GM21423 (cell line): ENCODE results near the gene DSP.

Experiments
- ATAC-seq: cut with Tn5 transposase; IDR thresholded peaks from one replicate; pipeline ENCODE4 v1.9.1; 2021; ENCODE audit warnings: mild to moderate bottlenecking, moderate library complexity; ENCODE audit not compliant: unreplicated experiment

The DSP gene

DNA sequence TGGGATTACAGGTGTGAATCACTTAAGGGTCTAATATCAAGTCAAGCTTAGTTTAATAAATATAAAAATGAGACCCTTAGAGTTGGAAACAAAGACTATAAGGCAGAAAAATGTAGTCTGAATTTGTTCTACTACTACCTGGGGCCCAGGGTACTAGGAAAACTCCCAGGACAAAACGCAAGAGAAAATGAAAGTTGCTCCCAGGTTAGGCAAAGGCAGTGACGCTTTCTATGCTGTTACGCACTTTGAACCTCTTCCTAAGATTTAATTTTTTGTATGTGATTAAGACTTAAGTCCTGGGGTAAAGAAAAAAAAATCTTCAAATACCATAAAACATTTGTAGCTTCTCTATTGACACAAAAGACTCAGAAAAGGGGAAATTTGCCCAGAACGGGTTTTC, 17.3 kb downstream of the DSP start:
- no peak for ATAC-seq

DNA sequence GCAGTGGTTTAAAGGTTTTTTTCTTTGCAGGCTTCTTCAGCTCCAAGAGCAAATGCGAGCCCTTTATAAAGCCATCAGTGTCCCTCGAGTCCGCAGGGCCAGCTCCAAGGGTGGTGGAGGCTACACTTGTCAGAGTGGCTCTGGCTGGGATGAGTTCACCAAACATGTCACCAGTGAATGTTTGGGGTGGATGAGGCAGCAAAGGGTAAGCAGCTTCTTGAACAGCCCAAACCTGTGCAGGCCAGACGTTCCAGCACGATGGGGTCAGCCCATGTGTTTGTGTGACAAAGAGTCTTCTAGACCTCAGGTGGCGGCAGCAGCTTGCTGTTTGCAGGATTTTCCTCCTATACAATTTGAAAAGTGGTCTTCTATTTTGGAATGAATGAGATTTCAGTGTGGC, 17.7 kb downstream of the DSP start:
- no peak for ATAC-seq

DNA sequence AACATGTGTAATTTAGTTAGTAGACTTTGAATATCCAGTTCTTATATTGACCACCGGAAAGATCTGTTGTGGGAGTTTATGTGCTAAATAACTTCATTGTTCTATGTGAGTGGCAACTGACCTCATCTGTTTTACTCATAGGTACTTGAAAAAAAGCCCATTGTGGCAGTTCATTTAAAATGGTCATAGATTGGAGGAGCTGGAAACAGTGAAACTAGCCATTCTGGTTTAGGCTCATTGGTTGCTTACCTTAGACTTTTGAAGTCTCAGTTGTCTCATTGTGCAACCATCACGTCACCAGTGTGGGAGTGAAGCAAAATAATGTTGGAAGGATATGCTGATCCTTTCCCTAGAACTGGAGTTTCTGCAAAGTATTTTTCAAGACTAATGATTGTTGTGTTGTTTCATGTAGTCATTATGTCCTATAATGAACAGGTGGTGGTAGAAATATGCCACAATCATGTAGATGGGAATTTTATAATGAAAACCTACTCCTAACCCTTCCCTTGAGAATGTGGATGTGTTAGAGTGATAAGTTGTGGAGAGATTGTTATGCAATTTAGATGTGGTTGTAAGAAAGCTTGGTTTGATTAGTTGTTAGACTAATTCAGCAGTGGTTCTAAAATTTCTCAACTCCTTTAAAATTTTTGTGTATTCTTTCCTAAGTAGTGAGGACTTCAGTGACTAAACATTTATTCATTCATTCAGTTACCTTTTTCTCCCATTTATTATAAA, 18.3 kb downstream of the DSP start:
- ATAC-seq: no peak

DNA sequence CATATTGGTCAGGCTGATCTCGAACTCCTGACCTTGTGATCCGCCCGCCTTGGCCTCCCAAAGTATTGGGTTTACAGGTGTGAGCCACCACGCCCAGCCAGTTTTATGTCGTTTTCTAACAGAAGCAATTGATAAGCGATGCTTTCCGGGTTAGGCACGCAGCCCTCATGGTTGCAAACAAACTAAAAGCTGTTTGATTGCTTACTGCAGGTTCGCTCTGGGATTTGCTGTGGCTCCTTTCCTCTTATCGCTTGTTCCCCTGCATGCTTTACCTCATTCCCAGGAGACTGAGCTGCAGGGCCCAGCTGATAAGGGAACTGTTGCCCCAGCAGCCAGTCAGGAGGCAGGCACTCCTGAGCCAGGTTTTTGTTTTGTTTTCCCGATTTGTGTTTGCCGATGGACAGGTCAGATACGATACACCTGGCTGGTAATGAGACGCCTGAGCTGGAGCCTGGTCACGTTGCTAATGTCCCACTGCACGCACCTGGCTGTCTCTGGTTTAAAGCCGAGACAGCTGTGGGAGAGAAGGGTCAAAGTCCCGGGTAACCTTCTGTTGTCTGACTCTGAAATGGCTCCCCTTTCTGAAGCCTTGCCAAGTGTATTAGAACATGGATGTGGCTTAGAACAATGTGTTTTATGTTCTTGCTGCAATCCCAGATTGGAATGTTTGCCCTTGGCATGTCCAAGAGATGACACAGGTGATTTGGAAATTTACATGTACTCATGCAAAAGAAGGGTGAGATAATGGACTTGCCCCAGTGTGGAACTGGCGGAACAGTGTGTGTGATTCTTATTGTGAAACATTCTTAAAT, 19.9 kb downstream of the DSP start:
- no peak for ATAC-seq

DNA sequence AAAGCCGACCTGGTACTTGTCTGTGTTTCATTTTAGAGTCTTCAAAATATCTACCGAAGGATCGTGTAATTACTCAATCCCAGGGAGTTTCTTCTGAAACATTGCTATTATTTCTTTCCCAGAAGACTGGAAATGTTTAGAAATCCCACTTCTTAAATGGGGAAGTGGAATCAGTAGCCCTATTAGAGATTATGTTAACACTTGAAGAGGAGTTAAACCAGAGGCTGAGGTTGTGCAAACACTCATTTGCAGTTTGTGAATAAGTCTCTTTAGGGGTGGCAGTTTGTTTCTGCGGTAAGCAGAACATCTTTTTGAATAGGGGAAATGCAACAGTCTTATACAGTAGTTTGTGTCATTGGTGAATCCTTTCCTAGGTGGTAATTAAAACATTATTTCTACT, 21.3 kb downstream of the DSP start:
- no peak for ATAC-seq

DNA sequence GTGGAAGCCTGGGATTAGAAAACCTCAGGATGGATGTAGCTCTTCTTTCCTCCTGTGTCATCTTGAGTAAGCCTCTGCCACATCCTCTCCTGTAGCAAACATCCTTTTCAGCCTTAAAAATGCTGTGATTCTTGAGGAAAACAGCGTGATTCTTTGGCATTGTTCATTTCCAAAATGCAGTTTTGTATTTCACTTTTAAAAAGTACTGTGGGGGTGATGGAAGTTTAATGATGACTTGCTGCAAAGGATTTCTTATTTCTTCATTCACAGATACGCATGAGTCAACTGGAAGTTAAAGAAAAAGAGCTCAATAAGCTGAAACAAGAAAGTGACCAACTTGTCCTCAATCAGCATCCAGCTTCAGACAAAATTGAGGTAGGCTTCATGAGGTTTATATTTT, 24.6 kb downstream of the DSP start:
- ATAC-seq: no peak

DNA sequence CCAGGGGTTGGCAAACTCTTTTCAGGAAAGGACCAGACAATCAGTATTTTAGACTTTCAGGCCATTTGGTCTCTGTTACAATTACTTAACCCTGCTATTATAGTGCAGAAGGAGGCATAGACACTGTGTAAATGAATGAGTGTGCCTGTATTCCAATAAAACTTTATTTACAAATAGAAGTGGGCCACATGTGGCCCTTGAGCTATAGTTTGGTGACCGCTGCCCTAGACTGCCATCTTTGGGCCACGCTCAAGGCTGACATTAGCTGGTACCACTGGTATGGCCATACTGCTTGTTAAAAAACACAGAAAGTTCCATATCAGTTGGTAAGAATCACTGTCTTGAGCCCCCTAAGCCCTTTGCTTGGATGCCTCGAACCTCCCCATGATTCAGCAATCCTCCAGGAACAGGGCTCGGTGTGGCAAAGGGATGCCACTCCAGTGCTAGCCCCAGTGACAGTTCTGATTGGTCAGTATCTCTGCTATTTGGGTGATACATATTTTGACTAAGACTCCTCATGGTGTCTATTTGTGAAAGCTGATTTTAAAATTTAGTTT, 25.2 kb downstream of the DSP start:
- no peak for ATAC-seq

DNA sequence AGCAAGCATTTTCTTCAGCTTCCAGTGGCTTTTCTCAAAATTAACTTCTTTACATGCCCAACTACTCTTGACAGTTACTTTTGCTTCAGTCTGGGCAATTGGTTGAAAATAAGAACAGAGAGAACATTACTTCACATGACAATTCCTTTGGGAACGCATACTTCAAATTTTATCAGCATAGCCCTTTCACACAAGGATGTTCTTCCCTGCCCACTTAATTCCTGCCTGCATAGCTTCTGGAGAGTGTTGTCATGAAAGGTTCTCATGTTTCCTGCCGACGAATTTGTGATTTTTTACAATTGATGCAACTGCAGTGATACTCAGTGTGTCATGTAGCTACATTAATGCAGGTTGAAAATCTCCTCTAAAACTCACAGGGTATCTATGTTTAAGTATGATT, 26.6 kb downstream of the DSP start:
- no peak for ATAC-seq

DNA sequence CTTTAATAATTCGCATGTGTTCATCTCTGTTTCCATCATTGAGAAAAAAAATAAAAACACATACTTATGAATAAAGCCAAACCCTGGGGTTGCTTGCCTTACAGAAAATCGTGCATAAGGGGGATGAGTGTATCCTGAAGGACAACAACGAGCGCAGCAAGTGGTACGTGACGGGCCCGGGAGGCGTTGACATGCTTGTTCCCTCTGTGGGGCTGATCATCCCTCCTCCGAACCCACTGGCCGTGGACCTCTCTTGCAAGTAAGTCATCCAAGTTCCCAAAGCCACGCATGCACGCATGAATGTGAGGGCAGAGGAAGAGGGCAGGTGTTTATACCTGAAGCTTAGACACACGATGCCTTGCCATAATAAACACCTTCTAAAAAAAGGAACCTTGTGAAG, 27.6 kb downstream of the DSP start:
- ATAC-seq: no peak

DNA sequence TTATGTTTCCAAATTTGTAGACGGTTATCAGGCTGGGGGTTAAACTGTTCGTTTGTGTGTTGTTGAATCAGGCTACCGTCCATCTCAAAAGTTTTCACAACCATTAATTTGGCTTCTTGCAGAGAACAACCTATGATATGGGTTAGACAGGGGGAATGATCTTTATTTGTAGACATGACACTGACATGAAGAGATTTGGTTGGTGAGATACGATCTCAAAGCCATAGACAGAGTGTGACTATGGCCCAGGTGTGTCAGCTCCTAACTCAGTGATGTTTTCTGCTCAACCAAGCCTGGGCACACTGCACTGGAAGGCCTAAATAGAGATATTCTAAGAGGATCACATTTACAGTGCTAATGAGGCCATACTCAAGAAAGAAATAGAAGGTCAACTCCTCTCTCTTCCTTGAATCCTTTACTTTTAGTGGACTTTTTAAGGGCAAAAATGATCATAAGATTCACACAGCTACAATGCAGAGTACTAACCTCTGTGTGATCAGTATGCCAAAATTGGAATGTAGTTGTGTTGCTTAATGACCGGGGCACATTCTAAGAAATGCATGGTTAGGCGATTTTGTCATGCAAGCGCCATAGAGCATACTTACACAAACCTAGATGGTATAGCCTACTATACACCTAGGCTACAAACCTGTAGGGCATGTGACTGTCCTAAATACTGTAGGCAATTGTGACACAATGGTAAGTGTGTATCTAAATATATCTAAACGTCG, 30.9 kb downstream of the DSP start:
- no peak for ATAC-seq

DNA sequence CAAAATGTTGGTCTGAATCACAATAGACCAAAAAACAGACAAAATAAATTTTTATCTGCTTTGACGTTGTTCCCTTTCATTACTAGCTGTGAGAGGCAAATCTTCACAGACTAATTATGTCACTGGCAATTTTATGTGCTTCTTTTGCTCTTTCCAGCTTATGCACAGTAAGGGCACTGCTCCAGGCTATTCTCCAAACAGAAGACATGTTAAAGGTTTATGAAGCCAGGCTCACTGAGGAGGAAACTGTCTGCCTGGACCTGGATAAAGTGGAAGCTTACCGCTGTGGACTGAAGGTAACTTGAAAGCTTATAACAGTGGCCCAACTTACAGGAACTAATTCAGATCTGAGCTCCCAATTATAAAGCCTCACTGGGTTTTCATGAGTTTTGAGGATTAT, 33.0 kb downstream of the DSP start:
- no peak for ATAC-seq

DNA sequence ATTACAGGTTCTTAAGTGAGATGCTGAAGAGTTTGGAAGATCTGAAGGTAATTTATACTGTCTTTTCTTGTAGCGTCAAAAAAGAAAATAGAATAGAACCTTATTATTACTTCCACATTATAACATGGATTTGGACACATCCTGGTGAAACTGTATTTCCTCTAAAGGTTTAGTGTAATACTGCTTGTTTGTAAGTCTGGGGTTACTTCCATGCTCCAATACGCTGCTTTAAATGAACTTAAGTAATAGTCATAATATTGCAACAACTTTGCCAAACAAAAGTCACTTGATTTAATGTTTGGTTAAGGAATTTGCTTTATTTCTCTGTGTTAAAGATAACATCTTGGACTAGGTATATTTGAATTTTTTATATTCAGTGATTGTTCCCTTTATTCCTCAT, 37.0 kb downstream of the DSP start:
- no peak for ATAC-seq

DNA sequence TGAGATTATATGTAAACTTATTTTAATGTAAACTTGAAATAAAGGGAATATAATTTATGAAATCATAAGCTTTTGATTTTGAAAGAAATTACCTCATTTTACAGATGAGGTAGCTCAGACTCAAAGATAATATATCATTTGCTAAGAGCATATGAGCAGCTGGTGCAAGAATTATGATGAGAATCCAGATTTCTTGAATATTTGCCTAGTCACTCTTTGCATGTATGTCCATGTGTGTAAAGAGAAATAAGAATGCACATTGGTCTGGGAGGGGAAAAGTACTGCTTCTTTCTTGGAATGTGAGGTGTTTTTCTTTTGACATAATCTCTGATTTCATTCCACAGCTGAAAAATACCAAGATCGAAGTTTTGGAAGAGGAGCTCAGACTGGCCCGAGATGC, 37.5 kb downstream of the DSP start:
- no peak for ATAC-seq

DNA sequence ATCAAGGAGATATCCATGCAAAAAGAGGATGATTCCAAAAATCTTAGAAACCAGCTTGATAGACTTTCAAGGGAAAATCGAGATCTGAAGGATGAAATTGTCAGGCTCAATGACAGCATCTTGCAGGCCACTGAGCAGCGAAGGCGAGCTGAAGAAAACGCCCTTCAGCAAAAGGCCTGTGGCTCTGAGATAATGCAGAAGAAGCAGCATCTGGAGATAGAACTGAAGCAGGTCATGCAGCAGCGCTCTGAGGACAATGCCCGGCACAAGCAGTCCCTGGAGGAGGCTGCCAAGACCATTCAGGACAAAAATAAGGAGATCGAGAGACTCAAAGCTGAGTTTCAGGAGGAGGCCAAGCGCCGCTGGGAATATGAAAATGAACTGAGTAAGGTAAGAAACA, 38.4 kb downstream of the DSP start:
- no peak for ATAC-seq

DNA sequence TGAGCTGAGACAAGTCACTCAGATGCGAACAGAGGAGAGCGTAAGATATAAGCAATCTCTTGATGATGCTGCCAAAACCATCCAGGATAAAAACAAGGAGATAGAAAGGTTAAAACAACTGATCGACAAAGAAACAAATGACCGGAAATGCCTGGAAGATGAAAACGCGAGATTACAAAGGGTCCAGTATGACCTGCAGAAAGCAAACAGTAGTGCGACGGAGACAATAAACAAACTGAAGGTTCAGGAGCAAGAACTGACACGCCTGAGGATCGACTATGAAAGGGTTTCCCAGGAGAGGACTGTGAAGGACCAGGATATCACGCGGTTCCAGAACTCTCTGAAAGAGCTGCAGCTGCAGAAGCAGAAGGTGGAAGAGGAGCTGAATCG, 39.1 kb downstream of the DSP start:
- ATAC-seq: no peak

DNA sequence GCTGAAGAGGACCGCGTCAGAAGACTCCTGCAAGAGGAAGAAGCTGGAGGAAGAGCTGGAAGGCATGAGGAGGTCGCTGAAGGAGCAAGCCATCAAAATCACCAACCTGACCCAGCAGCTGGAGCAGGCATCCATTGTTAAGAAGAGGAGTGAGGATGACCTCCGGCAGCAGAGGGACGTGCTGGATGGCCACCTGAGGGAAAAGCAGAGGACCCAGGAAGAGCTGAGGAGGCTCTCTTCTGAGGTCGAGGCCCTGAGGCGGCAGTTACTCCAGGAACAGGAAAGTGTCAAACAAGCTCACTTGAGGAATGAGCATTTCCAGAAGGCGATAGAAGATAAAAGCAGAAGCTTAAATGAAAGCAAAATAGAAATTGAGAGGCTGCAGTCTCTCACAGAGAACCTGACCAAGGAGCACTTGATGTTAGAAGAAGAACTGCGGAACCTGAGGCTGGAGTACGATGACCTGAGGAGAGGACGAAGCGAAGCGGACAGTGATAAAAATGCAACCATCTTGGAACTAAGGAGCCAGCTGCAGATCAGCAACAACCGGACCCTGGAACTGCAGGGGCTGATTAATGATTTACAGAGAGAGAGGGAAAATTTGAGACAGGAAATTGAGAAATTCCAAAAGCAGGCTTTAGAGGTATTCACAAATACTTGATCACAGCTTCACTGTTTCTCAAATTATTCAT, 39.6 kb downstream of the DSP start:
- ATAC-seq: no peak

DNA sequence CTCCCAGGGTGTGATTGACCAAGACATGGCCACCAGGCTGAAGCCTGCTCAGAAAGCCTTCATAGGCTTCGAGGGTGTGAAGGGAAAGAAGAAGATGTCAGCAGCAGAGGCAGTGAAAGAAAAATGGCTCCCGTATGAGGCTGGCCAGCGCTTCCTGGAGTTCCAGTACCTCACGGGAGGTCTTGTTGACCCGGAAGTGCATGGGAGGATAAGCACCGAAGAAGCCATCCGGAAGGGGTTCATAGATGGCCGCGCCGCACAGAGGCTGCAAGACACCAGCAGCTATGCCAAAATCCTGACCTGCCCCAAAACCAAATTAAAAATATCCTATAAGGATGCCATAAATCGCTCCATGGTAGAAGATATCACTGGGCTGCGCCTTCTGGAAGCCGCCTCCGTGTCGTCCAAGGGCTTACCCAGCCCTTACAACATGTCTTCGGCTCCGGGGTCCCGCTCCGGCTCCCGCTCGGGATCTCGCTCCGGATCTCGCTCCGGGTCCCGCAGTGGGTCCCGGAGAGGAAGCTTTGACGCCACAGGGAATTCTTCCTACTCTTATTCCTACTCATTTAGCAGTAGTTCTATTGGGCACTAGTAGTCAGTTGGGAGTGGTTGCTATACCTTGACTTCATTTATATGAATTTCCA, 43.9 kb downstream of the DSP start:
- ATAC-seq: no peak

DNA sequence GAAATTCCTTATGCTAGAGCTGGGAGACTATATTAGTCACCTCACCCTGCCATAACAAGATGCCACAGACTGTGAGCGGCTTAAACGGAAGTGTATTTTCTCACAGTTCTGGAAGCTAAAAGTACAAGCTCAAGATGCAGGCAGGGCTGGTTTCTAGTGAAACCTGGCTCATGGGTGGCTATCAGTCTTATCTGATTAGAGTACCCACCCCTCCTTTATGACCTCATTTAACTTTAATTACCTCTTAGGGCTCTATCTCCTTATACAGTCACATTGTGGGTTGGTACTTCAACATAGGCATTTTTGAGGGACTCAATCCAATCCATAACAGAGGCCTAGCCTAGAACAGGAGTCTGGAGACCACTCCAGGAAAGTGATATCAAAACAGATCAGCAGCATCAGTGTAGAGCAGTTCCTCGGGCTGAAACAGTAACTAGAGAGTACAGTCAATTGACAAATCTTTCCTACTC, 46.2 kb downstream of the DSP start:
- ATAC-seq: no peak

DNA sequence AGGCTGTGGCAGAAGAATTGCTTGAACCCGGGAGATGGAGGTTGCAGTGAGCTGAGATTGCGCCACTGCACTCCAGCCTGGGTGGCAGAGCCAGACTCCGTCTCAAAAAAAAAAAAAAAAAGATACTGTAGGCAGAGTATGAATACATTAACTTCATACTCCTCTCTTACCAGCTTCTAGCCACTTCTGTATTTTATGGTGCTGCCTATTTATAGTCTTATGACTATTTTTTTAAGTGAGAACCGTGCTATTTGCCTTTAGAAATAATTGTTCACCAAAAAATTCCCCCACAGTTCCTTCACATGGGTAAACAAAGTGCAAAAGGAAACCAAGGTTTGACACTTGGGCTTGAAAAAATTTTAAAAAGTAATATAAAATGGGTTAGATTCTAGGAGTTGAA, 47.0 kb downstream of the DSP start:
- ATAC-seq: no peak

DNA sequence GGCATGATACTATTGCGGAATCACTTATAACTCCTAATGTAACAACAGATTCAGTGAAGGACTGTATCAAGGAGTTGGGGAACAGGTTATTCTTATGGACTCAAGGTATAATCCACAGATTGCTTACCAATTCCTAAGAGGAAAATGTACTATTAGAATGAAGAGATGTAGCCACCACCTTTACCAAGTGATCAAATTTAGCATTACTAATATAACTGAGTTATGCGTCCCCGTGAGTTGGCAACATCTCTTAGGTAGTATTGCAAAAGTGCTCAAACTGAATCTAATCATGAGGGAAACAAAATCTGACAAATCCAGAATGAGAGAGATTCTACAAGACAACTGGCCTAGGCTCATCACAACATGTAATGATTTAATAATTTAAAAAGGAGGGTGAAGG, 47.8 kb downstream of the DSP start:
- ATAC-seq: no peak
